C4-2B (cell line): Measurements from ENCODE around the gene CETP.

Experiments
- H3K27ac ChIP-seq: fragments of 450-650 bp; 2 replicates; pipeline ENCODE4 v1.5.1; 2017
- CTCF ChIP-seq: fragments of 450-650 bp; conservative IDR thresholded peaks from 2 replicates; pipeline ENCODE4 v1.5.1; 2017; ENCODE audit warnings: mild to moderate bottlenecking
- ZFX ChIP-seq: fragments of 450-650 bp; IDR thresholded peaks from 2 replicates; pipeline ENCODE4 v1.6.1; 2017

Gene CETP

GRCh38 chr16:57012353-57012752 is 50.6 kb downstream of the CETP start:
- H3K27ac ChIP-seq: no peak overlapping the region
- TF ChIP-seq CTCF (no peak), ZFX (no peak)

GRCh38 chr16:57013229-57013628 is 51.5 kb downstream of the CETP start:
- H3K27ac ChIP-seq: no peak overlapping the region
- TF ChIP-seq ZFX (no peak), CTCF (no peak)

- H3K27ac ChIP-seq: no peak overlapping the region
- TF ChIP-seq CTCF (no peak), ZFX (no peak)
Measured at GRCh38 chr16:57013902-57014301, 52.2 kb downstream of the CETP start.

- TF ChIP-seq ZFX: no peak
- TF ChIP-seq CTCF: no peak
- no peak overlapping the region for H3K27ac ChIP-seq
Measured at GRCh38 chr16:57016301-57016700, 54.6 kb downstream of the CETP start.

GRCh38 chr16:57016831-57017230 is 55.1 kb downstream of the CETP start:
- TF ChIP-seq CTCF (no peak), ZFX (no peak)
- H3K27ac ChIP-seq: no peak overlapping the region

- TF ChIP-seq CTCF (no peak), ZFX (no peak)
- H3K27ac ChIP-seq: no peak overlapping the region
Measured at GRCh38 chr16:57017251-57017650, 55.5 kb downstream of the CETP start.

GRCh38 chr16:57019746-57020145 is 58.0 kb downstream of the CETP start:
- TF ChIP-seq ZFX (no peak), CTCF (no peak)

More at GRCh38 chr16:57019746-57020145, 58.0 kb downstream of the CETP start:
- no peak overlapping the region for H3K27ac ChIP-seq
